ENCODE measurements around the gene TEP1.

TEP1 gene

DNA sequence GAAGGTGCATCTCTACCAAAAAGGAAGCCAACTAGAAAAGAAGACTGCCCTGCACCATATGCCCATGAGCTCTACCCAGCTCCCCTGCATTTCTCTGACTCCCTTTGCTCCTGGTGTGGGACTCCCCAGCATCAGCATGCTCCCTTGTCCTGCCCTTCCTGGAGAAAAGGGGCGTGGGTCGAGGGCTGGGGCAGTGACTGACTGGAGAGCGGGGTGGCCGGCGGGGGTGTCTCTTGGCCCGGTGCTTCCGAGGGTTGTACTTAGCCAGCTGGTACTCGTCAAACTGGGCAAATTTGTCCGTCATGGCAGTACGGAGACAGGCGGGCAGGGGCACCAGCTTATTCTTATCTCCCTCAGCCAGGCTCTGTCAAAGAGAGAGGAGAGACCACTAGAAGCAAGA, 9.8 kb downstream of the TEP1 start:
- TF ChIP-seq, protein P1, sequence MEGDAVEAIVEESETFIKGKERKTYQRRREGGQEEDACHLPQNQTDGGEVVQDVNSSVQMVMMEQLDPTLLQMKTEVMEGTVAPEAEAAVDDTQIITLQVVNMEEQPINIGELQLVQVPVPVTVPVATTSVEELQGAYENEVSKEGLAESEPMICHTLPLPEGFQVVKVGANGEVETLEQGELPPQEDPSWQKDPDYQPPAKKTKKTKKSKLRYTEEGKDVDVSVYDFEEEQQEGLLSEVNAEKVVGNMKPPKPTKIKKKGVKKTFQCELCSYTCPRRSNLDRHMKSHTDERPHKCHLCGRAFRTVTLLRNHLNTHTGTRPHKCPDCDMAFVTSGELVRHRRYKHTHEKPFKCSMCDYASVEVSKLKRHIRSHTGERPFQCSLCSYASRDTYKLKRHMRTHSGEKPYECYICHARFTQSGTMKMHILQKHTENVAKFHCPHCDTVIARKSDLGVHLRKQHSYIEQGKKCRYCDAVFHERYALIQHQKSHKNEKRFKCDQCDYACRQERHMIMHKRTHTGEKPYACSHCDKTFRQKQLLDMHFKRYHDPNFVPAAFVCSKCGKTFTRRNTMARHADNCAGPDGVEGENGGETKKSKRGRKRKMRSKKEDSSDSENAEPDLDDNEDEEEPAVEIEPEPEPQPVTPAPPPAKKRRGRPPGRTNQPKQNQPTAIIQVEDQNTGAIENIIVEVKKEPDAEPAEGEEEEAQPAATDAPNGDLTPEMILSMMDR (IDR thresholded peaks at IDR 0.05; ENCODE audit: insufficient read depth, low read depth, low read length, missing control alignments), result no peak
- H3K4me3 ChIP-seq (ENCODE audit: low read length), result no peak overlapping the region
- DNase-seq (ENCODE audit: low read depth), result no peak

DNA sequence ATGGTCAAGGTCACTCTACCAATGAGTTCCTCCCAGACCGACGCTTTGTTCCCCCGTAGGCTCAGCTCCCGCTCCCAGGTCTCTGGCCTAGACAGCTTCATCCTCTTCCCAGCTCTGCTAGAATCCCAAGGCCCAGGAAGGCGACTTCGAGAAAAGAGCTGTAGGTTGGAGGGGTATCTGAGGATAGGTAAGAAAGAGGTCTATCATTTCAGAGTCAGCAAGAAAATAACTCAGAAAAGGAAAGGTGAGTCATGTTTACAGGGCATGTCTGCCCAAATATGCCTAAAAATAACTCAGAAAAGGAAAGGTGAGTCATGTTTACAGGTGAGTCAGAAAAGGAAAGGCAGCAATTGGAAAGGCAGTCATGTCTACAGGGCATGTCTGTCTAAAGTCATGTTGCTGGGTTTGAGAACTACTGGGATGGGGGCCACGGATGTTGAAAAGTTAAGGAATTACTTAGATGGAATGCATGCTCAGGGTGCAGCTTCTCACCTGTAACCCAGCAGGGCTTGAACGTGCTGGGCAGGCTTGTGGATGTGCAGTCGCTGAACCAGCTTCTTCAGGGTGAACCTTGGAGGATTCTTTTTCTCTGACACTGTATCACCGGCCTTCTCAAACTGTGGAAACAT, 12.2 kb downstream of the TEP1 start:
- TF ChIP-seq, protein P1 (IDR thresholded peaks at IDR 0.05; ENCODE audit: insufficient read depth, low read depth, low read length, missing control alignments), result no peak
- H3K4me3 ChIP-seq (ENCODE audit: low read length), result no peak overlapping the region
- DNase-seq (ENCODE audit: low read depth), result peak; percentile 95

DNA sequence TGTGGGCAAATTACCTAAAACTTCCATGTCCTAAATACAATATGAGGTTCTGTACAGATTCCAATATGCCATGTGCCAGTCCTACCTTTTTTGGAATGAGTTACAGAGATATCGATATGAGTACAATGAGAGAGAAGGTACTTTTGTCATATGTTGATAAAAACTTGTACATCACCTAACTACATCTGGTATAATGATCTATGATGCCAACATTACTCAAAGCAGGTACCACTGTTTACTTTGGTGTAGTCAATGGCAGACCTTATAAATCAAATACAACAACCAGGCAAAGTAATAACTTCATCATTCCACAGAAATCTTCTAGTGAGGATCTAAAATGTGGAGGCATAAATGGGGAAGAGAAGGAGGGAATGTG, 12.7 kb downstream of the TEP1 start:
- TF ChIP-seq, protein P1 (IDR thresholded peaks at IDR 0.05; ENCODE audit: insufficient read depth, low read depth, low read length, missing control alignments), result no peak
- no peak overlapping the region for H3K4me3 ChIP-seq (ENCODE audit: low read length)
- DNase-seq (ENCODE audit: low read depth), result peak; percentile 26

DNA sequence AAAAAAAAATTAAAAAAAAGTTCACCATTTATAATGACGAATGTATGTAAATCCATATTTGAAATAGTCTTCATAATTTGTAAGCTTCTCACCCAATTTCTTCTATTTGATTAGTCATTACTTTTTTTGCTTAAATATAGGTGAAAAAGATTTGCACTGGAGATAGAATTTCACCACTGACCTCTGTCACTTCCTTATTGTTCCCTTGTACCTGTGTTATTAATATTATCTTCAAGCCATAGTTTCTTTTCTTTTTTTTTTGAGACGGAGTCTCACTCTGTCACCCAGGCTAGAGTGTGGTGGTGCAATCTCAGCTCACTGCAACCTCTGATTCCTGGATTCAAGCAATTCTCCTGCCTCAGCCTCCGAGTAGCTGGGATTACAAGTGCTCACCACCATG, 15.8 kb downstream of the TEP1 start:
- H3K4me3 ChIP-seq (ENCODE audit: low read length), result no peak overlapping the region
- TF ChIP-seq, protein P1 (IDR thresholded peaks at IDR 0.05; ENCODE audit: insufficient read depth, low read depth, low read length, missing control alignments), result no peak
- DNase-seq (ENCODE audit: low read depth), result no peak

DNA sequence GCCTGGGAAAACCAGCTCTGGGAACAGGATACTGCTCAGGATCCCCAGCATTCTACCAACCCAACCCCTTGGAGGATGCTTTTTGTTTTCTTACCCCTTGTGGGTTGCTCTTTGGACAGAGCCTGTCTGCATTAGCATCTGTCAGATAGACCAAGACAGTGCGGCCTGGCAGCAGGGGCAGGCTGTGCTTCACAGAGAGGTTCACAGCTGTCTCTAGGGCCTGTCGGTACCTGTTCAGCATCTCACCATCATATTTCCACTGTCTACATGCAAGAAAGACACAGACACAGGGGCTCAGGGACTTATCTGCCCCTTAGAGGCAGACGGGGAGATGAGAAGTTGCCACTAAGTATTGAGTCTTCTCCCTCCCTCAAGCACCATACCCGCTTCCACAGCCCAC, 21.8 kb downstream of the TEP1 start:
- TF ChIP-seq, protein P1 (IDR thresholded peaks at IDR 0.05; ENCODE audit: insufficient read depth, low read depth, low read length, missing control alignments), result no peak
- no peak for DNase-seq (ENCODE audit: low read depth)
- no peak overlapping the region for H3K4me3 ChIP-seq (ENCODE audit: low read length)

DNA sequence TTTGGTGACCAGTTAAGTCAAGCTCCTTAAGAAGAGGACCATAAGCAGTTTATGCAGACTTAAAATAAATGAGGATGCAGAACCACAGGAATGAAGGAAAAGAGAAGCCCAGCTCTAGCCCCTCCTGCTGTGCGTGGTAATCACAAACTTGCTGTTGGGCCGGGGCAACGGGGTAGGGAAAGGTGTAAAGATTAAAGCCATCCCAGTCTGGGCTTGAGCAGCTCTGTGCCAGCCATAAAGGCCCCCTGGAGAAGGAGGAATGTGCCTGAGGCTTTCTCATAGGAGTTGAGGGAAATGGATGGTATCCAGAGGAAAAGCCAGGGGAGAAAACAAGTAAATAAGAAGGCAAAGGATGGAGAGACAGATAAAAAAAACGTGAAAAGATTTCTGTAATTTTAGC, 25.1 kb downstream of the TEP1 start:
- no peak overlapping the region for H3K4me3 ChIP-seq (ENCODE audit: low read length)
- DNase-seq (ENCODE audit: low read depth), result no peak
- TF ChIP-seq, protein P1 (IDR thresholded peaks at IDR 0.05; ENCODE audit: insufficient read depth, low read depth, low read length, missing control alignments), result no peak

DNA sequence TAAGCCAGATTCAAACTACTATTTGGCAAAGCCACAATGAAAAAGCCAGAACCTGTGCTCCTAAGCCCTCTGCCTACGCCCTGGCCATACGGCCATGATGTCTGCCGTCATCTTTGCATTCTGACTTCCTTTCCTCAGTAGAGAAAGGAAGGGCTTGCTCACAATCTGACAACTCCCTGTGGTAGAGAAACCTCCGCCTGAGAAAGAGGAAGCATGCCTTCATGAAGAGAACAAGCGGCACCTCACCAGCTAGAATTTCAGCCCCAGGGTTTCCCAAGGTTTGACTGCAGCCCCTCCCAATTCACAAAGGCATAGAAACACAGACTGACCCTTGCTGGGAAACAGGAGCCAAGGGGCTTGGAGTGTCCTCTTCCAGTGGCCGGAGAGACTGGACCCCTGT, 25.7 kb downstream of the TEP1 start:
- TF ChIP-seq, protein P1 (IDR thresholded peaks at IDR 0.05; ENCODE audit: insufficient read depth, low read depth, low read length, missing control alignments), result no peak
- H3K4me3 ChIP-seq (ENCODE audit: low read length), result no peak overlapping the region
- no peak for DNase-seq (ENCODE audit: low read depth)
